T-helper 17 cell (primary cell): ENCODE measurements around the gene YIPF7. TPM values are rescaled to one million over a fixed set of nuclear protein-coding genes. Genes with fewer than 3 reads are reported as not detected.

ENCODE experiments used
- ATAC-seq: fragments of 150-1000 bp; cut with Tn5 transposase; 2 replicates; pipeline ENCODE4 v1.10.0; 2021; ENCODE audit warnings: mild to moderate bottlenecking, moderate library complexity
- DNase-seq, 3 donors: peaks; one replicate each; pipeline versions ENCODE4 v3.0.0 to v3.0.0-alpha.2; 2020 to 2021
- H3K9me3 ChIP-seq: one replicate; pipeline ENCODE4 v1.7.0; 2013; ENCODE audit warnings: low read length, mild to moderate bottlenecking; ENCODE audit not compliant: control insufficient read depth, poor library complexity, severe bottlenecking
- H3K27ac Mint-ChIP-seq: one replicate; pipeline ENCODE4 v1.8.0; 2022; ENCODE audit warnings: mild to moderate bottlenecking, moderate library complexity, mixed read lengths
- H3K27me3 Mint-ChIP-seq: one replicate; pipeline ENCODE4 v1.8.0; 2022; ENCODE audit warnings: mixed read lengths
- H3K36me3 Mint-ChIP-seq: one replicate; pipeline ENCODE4 v1.8.0; 2022; ENCODE audit warnings: low read depth, mixed read lengths
- H3K4me1 Mint-ChIP-seq: one replicate; pipeline ENCODE4 v1.8.0; 2022; ENCODE audit warnings: mild to moderate bottlenecking, mixed read lengths
- H3K4me3 Mint-ChIP-seq: one replicate; pipeline ENCODE4 v1.8.0; 2022; ENCODE audit warnings: mild to moderate bottlenecking, moderate library complexity, mixed read lengths
- total RNA-seq, 4 donors: library from RNA in 2 of 4; stranded (reverse) in 2 of 4; gene quantifications; one replicate each; pipeline ENCODE4 v1.2.3 and lab custom pipeline; 2022 to 2026

Gene YIPF7
- total RNA-seq, 2 donors from 2014 or later, result not detected

DNA sequence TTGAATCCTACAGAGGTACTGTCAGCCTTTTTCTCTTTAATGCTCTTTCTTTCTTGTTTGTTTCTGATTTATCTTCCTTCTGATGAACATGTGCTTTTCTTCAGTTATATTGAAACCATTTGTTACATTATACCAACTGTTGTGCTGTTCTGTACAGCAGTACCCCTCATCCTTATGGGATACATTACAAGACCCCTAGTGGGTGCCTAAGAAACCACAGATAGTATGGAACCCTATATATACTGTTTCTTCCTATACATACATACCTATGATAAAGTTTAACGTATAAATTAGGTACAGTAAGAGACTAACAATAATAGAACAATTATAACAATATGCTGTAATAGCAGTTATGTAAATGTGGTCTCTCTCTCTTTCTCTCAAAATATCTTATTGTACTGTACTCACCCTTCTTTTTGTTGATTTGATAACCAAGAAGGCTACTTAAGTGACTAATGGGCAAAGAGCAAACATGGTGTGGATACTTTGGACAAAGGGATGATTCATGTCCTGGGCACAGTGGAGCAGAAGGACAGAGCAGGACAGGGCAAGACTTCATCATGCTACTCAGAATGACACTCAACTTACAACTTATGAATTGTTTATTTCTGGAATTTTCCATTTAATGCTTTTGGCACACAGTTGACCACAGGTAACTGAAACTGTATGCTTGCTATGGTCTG, 10.7 kb upstream of the YIPF7 start:
- no peaks in the 10 kb centered on the region for H3K36me3 Mint-ChIP-seq
- H3K9me3 ChIP-seq, result no peaks in the 10 kb centered on the region
- peaks cover 18% of the 10 kb centered on the region for H3K27me3 Mint-ChIP-seq
- DNase-seq (no peak), ATAC-seq (no peak)
- H3K27ac Mint-ChIP-seq, result no peak overlapping the region
- H3K4me3 Mint-ChIP-seq, result no peak overlapping the region
- H3K4me1 Mint-ChIP-seq, result no peaks in the 10 kb centered on the region

- no peak overlapping the region for H3K4me3 Mint-ChIP-seq
- ATAC-seq, result no peak
- no peaks in the 10 kb centered on the region for H3K36me3 Mint-ChIP-seq
- H3K27ac Mint-ChIP-seq, result no peak overlapping the region
- H3K27me3 Mint-ChIP-seq, result peaks cover 22% of the 10 kb centered on the region
- H3K9me3 ChIP-seq, result no peaks in the 10 kb centered on the region
- H3K4me1 Mint-ChIP-seq, result no peaks in the 10 kb centered on the region
- DNase-seq, result no peak
These were observed 9.0 kb upstream of the YIPF7 start for GRCh38 chr4:44660396-44660795.

GRCh38 chr4:44652002-44652401, 577 bp upstream of the YIPF7 start:
- no peak overlapping the region for H3K27ac Mint-ChIP-seq
- no peak for DNase-seq
- no peaks in the 10 kb centered on the region for H3K9me3 ChIP-seq
- H3K36me3 Mint-ChIP-seq, result no peaks in the 10 kb centered on the region
- no peak for ATAC-seq
- H3K27me3 Mint-ChIP-seq, result peaks cover 14% of the 10 kb centered on the region
- no peaks in the 10 kb centered on the region for H3K4me1 Mint-ChIP-seq
- no peak overlapping the region for H3K4me3 Mint-ChIP-seq

GRCh38 chr4:44646151-44646550, 5.3 kb downstream of the YIPF7 start:
- H3K36me3 Mint-ChIP-seq, result peaks cover 2% of the 10 kb centered on the region
- H3K4me1 Mint-ChIP-seq, result no peaks in the 10 kb centered on the region
- H3K9me3 ChIP-seq, result no peaks in the 10 kb centered on the region
- DNase-seq, result no peak
- no peak overlapping the region for H3K27ac Mint-ChIP-seq
- no peak overlapping the region for H3K4me3 Mint-ChIP-seq
- H3K27me3 Mint-ChIP-seq, result peaks cover 7% of the 10 kb centered on the region
- ATAC-seq, result no peak

- H3K9me3 ChIP-seq, result no peaks in the 10 kb centered on the region
- Mint-ChIP-seq H3K4me3 (no peak overlapping the region), H3K27me3 (peaks cover 25% of the 10 kb centered on the region), H3K27ac (no peak overlapping the region), H3K36me3 (no peaks in the 10 kb centered on the region), H3K4me1 (peaks cover 2% of the 10 kb centered on the region)
- no peak for ATAC-seq
- no peak for DNase-seq
These were observed 13.3 kb downstream of the YIPF7 start for GRCh38 chr4:44638091-44638490.

DNA sequence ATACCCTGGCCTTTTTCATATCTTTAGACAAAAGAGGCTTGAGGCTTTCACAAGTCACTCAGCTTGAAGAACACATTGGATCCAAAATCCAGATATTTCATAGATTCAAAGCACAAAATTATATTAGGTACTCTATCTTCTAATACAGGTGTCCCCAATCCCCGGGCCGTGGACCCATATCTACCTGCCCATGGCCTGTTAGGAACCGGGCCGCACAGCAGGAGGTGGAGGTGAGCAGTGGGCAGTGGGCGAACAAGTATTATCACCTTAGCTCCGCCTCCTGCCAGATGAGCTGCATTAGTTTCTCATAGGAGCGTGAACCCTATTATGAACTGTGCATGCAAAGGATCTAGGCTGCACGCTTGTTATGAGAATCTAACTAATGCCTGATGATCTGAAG, 18.7 kb downstream of the YIPF7 start:
- H3K4me3 Mint-ChIP-seq, result no peak overlapping the region

GRCh38 chr4:44632089-44632488, 19.3 kb downstream of the YIPF7 start:
- no peaks in the 10 kb centered on the region for H3K9me3 ChIP-seq
- Mint-ChIP-seq H3K4me1 (peaks cover 4% of the 10 kb centered on the region), H3K4me3 (no peak overlapping the region), H3K27me3 (peaks cover 23% of the 10 kb centered on the region), H3K36me3 (no peaks in the 10 kb centered on the region), H3K27ac (no peak overlapping the region)
- no peak for ATAC-seq
- no peak for DNase-seq

More for the DNA sequence above, 18.7 kb downstream of the YIPF7 start:
- peaks cover 27% of the 10 kb centered on the region for H3K27me3 Mint-ChIP-seq
- DNase-seq, result no peak
- no peaks in the 10 kb centered on the region for H3K9me3 ChIP-seq
- peaks cover 4% of the 10 kb centered on the region for H3K4me1 Mint-ChIP-seq
- H3K36me3 Mint-ChIP-seq, result no peaks in the 10 kb centered on the region
- no peak overlapping the region for H3K27ac Mint-ChIP-seq
- no peak for ATAC-seq

DNA sequence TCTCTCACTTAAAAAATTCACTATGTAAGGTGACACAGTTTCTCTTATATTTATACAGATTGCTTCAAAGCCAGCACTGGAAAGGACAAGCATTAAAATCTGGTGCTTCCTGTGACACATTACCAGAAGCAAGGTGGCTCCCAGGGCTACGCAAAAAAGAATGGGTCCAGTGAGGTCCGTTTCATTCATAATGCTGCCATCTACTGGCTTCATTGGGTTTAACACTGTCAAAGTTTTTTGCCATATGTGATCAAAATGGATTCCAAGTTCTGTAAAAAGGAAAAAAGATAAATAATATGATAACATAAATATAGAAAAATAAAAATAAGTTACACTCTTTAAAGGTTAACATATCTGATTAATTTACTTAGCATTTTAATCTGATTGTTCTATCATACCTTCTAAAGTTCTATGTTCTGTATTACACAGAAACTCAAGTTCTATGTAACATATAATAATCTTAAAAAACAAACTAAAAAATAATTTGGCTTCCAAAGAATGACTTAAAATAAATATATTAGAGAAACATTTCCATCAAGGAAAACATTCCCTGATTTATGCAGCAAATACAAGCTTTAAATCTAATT, 22.1 kb downstream of the YIPF7 start:
- Mint-ChIP-seq H3K4me1 (peaks cover 2% of the 10 kb centered on the region), H3K4me3 (no peak overlapping the region), H3K27me3 (peaks cover 10% of the 10 kb centered on the region), H3K27ac (no peak overlapping the region), H3K36me3 (no peaks in the 10 kb centered on the region)
- DNase-seq (no peak), ATAC-seq (peak; percentile 87)
- H3K9me3 ChIP-seq, result no peaks in the 10 kb centered on the region

GRCh38 chr4:44623676-44624075, 27.7 kb downstream of the YIPF7 start:
- Mint-ChIP-seq H3K36me3 (no peaks in the 10 kb centered on the region), H3K4me3 (no peak overlapping the region), H3K4me1 (no peaks in the 10 kb centered on the region), H3K27me3 (no peaks in the 10 kb centered on the region), H3K27ac (no peak overlapping the region)
- H3K9me3 ChIP-seq, result no peaks in the 10 kb centered on the region
- DNase-seq (no peak), ATAC-seq (no peak)

DNA sequence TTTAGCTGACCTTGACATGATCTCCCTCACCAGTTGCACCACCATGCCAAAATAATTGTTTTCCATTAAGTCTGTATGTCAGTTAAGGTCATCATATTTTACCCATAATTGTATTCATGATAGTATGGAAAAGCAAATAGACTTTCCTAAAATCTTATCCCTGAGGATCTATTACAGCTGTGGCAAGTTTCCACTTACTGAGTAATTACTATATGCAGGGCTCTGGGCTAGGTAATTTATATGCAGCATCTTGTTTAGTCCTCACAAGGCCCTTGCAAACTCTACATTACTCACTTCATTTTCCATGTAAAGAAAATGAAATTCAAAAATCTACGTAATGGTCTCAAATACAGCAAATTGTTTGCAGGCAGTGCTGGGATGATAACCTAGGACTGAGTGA, 34.8 kb downstream of the YIPF7 start:
- ATAC-seq (no peak), DNase-seq (no peak)
- Mint-ChIP-seq H3K27ac (no peak overlapping the region), H3K4me3 (no peak overlapping the region), H3K27me3 (peaks cover 14% of the 10 kb centered on the region), H3K4me1 (no peaks in the 10 kb centered on the region), H3K36me3 (no peaks in the 10 kb centered on the region)
- no peaks in the 10 kb centered on the region for H3K9me3 ChIP-seq

DNA sequence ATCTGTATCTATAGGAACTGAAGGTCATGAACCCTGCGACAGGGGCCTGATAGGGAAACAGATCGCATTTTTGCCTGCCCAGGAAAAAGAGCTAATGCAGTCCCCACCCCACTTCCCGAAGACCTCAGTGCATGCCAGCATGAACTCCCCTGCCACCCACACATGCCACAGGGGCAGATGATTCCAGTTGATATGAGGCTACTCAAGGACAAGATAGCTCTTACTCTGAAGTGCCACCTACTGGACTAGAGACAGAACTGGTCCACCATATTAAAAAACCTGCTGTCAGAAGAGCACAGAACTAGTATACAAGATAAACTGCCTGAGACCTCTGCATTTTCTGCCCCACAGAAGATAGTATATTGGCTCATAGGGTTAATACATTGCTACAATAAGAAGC, 68.0 kb downstream of the YIPF7 start:
- H3K4me3 Mint-ChIP-seq, result no peak overlapping the region
- H3K4me1 Mint-ChIP-seq, result no peaks in the 10 kb centered on the region
- H3K36me3 Mint-ChIP-seq, result no peaks in the 10 kb centered on the region
- DNase-seq, result no peak
- ATAC-seq, result no peak
- no peaks in the 10 kb centered on the region for H3K9me3 ChIP-seq
- H3K27ac Mint-ChIP-seq, result no peak overlapping the region
- H3K27me3 Mint-ChIP-seq, result peaks cover 6% of the 10 kb centered on the region

GRCh38 chr4:44580231-44580630, 71.2 kb downstream of the YIPF7 start:
- no peak for ATAC-seq
- peaks cover 6% of the 10 kb centered on the region for H3K27me3 Mint-ChIP-seq
- H3K27ac Mint-ChIP-seq, result no peak overlapping the region
- H3K4me1 Mint-ChIP-seq, result no peaks in the 10 kb centered on the region
- H3K9me3 ChIP-seq, result no peaks in the 10 kb centered on the region
- no peak overlapping the region for H3K4me3 Mint-ChIP-seq
- DNase-seq, result no peak
- H3K36me3 Mint-ChIP-seq, result no peaks in the 10 kb centered on the region

DNA sequence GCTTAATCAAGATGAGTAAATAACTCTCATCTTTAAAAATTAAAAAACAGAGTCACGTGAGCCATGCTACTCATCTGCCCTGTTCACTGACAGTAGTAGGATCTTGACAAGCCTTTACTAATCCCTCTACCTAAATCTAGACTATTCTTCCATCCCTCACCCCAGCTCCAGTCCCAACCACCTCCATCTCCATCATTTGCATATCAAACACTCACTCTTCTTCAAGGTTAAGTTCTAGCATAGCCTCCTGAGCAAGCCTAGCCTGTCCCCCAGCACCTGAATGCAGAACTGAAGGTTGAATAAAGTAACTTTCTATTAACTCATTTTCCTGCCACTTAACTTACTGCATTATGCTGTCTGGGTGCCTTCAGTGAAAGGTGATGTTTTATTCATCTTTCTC, 72.5 kb downstream of the YIPF7 start:
- Mint-ChIP-seq H3K27ac (no peak overlapping the region), H3K27me3 (peaks cover 6% of the 10 kb centered on the region), H3K36me3 (no peaks in the 10 kb centered on the region), H3K4me1 (no peaks in the 10 kb centered on the region), H3K4me3 (no peak overlapping the region)
- no peaks in the 10 kb centered on the region for H3K9me3 ChIP-seq
- no peak for ATAC-seq
- DNase-seq, result no peak
